GM12875 (cell line): ENCODE results near the gene HPCAL1.

Source experiments
- H3K4me3 ChIP-seq: one replicate; pipeline ENCODE4 v1.5.1; 2011; ENCODE audit warnings: low read depth, low read length, control low read depth
- CTCF ChIP-seq: IDR thresholded peaks from 2 replicates; pipeline ENCODE4 v1.5.1; 2011; ENCODE audit warnings: low read depth, mild to moderate bottlenecking, control low read depth, inconsistent platforms, low read length, moderate library complexity, borderline replicate concordance; ENCODE audit not compliant: insufficient read depth

HPCAL1 gene

DNA sequence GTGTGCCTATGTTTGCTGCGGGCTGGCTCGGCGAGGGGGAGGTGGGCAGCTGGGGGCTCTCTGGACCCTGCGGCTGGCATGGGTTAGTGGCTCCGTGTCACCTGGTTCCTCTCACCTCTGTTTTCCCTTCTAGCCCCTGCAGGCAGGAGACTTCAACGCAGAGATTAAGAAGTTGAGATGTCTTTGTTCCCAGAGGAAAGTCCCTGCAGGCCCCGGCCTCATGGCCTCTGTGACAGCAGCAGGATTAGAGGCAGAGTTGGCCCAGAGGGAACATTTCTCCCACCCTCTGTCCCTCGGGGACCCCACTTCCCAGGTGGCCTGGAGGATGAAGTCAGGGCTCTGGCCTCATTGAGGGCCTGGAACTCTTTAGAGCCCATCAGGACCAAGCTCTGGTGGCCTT, 56.5 kb downstream of the HPCAL1 start:
- no peak for TF ChIP-seq CTCF
- H3K4me3 ChIP-seq: no peak overlapping the region

GRCh38 chr2:10359731-10360329, 57.1 kb downstream of the HPCAL1 start:
- no peak overlapping the region for H3K4me3 ChIP-seq
- TF ChIP-seq CTCF: no peak

- TF ChIP-seq CTCF: no peak
- no peak overlapping the region for H3K4me3 ChIP-seq
These were observed 57.8 kb downstream of the HPCAL1 start for GRCh38 chr2:10360460-10360849.

DNA sequence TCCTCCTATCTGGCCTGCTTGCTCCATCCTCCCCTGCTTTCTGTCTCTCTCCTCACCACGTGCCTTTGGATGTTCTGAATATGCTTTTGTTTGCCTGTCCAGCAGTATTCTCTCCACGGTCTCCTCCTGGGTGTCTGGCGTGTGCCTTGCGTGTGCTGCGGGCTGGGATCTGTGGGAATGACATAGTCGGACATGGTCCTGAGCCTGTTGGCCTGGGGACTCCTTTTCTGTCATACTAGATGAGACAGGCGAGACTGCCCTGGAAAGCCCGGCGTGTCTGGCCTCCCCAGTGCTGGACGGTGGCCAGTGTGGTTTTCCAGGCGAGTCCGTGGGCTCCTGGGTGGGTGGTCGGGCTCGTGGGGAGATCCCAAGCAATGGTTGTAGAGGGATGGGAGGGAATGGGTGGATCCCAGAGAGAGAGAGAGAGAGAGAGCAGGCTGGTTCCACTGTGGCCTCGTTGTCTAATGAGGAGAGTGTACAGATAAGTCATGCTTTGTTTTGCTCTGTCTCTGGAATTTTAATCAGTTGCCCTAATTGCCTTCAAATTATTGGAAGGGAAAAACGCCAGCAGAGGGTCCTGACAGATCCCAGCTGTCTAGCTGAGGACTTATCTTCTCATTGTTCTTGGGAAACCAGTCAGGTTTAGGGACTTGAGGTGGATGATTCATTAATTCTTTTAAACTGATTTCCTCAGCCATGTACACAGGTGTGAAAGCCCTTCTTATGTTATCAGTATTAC, 58.3 kb downstream of the HPCAL1 start:
- no peak for TF ChIP-seq CTCF
- no peak overlapping the region for H3K4me3 ChIP-seq

DNA sequence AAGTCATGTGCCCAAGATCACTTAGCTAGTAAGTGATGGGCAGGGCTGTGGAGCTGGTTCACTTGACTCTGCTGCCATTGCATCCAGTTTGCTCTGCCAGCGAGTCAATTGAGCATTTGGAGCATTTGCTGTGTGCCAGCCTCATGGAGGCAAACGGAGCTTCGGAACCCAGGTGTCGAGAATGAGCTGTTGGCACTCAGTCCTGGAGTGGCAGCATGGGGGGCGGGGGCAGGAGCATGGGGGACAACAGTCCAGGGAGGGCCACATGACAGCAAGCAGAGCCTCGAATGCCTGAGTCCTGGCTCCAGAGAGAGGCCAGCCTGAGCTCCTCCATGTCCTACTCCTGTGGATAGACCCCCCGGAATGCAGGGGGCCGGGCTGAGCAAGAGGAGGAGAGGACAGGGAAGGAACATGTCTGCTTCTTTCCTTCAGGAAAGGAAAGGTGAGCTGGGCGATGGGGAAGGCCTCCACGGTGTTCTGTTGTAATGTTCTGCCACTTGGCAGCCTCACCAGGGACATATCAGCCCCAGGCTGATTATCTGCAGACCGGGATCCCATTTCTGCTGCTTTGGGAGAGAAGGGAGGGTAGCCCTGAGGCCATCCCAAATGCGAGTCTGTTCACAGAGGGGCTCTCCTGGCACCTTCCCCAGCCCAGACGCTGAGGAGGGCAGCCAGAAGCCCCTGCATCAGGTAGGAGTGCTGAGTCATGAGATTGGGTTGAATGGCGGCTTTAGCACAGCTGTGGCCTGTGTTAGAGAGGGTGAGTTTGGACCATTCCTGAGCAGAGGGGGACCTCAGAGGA, 59.6 kb downstream of the HPCAL1 start:
- TF ChIP-seq CTCF: no peak
- no peak overlapping the region for H3K4me3 ChIP-seq

- TF ChIP-seq CTCF: no peak
These were observed 60.3 kb downstream of the HPCAL1 start for GRCh38 chr2:10362898-10363454.

More at GRCh38 chr2:10362898-10363454, 60.3 kb downstream of the HPCAL1 start:
- no peak overlapping the region for H3K4me3 ChIP-seq
